ENCODE measurements around the gene SLC24A4. TPM values are rescaled to one million over a fixed set of nuclear protein-coding genes. Genes with fewer than 3 reads are reported as not detected.

Gene SLC24A4
- total RNA-seq, 1 donor from 2014 or later = 0.49 TPM

DNA sequence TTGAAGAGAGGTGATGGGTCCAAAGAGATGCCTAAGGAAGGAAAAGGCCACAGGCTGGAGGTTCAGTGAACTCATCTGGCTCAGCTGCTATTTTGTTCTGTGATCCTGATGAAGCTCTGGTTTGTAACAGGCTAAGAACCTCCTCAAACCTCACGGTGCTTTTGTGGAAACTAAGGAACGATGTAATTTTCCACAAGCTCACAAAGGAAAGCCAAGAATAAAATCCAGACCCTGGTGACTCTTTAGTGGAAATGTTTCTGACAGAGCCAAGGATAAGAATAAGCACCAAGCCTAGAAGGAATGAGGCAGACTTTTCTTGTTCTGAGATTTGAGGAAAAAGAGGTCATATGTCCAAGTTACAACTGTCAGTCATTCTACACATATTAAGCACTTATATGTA lies 93.6 kb downstream of the SLC24A4 start:
- intact Hi-C loops (cut with DNase I) = no loop called here
- no peak for ATAC-seq
- no peak for DNase-seq (ENCODE audit: missing footprints)

DNA sequence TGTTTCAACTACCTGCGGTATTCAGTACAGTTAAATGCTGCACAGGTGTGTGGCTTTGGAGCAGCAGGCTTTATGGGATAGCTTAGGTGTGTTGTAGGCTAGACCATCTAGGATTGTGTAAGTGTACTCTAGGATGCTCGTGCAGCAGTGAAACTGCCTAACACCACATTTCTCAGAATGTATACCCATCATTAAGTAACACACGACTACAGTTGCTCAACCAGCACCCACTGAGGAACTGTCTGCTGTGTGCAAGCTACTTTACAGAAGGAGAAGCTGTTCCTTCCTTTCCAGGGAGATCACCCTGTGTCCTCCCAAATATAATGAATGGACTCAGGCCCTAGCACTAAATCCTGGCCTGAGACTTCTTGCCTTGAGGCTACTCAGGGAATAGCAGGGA lies 94.8 kb downstream of the SLC24A4 start:
- intact Hi-C loops (cut with DNase I) = no loop called here
- ATAC-seq (peak; percentile 72), DNase-seq (ENCODE audit: missing footprints) (no peak)

DNA sequence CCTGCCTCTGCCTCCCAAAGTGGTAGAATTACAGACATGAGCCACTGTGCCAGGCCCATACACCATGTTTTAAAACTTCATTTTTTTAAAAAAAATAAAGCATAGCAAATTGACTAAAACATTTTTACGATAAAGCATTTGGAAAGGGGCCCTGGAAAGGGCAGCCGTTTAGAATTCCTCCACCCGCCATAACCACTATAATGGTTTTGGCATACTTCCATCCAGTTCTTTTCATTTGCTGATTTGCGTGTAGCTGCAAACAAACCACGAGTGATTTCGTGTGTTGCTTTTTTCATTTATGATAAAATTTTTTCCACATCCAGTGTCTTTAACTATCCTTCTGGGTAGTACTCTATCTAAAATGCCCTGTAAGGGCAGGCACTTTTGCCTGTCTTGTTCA lies 98.8 kb downstream of the SLC24A4 start:
- DNase-seq (ENCODE audit: missing footprints) = no peak
- ATAC-seq = no peak
- intact Hi-C loops (cut with DNase I) = no loop called here

DNA sequence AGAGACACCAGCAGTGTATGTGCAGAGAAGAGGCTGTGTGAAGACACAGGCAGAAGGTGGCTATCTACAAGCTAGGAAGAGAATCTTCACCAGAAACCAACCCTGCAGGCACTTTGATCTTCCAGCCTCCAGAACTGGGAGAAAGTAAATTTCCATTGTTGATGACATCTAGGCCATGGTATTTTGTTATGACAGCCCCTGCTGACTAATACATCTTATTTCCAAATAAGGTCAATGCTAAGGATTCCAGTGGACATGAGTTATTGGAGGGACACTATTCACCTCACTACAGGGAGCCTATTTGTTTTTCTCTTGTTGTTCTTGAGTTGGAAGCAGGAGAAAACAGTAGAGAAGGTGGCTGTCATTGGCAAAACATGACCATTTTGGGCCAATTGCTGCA lies 102.1 kb downstream of the SLC24A4 start:
- ATAC-seq (no peak), DNase-seq (ENCODE audit: missing footprints) (no peak)
- intact Hi-C loops (cut with DNase I) = no loop called here

DNA sequence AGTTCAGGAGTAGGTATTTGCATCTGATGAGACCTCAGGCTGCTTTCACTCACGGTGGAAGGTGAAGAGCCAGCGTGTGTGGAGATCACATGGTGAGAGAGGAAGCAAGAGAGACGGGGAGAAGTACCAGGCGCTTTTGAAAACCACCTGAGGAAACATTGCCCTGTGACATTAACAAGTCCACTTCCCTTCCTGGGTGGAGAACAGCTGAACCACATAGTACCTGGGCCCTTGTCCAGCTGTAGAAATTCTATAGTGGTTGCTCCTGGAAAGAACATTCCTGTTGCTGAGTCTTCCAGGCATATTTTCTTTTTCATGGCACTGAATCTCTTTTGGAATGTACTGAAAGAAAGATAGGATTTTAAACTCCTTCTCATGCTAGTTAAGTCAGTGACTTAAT lies 103.3 kb downstream of the SLC24A4 start:
- intact Hi-C loops (cut with DNase I) = no loop called here
- ATAC-seq = no peak

DNA sequence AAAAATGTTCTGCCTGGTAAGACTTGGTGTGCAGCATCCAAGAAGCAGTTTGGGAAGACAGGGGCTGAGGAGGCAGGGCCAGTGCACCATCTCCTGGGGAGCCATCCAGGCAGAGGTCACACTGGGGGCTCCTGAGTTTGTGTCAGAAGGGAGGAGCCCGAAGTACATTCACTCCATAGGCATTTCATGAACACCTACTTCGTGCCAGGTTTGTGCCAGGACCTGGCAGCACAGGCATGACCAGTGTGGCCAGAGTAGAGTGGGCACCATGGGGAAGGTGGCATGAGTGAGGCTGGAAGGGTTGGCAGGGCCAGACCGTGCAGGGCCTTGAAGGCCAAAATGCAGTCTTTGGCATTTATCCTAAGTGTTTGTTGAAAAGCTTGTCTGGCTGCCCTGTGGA lies 104.1 kb downstream of the SLC24A4 start:
- no peak for ATAC-seq
- intact Hi-C loops (cut with DNase I) = no loop called here

More for the DNA sequence above, 103.3 kb downstream of the SLC24A4 start:
- DNase-seq (ENCODE audit: missing footprints) = no peak

GRCh38 chr14:92430686-92431085 lies 107.7 kb downstream of the SLC24A4 start:
- intact Hi-C loops (cut with DNase I) = no loop called here
- ATAC-seq (no peak), DNase-seq (ENCODE audit: missing footprints) (no peak)

More for the DNA sequence above, 104.1 kb downstream of the SLC24A4 start:
- DNase-seq (ENCODE audit: missing footprints) = no peak

DNA sequence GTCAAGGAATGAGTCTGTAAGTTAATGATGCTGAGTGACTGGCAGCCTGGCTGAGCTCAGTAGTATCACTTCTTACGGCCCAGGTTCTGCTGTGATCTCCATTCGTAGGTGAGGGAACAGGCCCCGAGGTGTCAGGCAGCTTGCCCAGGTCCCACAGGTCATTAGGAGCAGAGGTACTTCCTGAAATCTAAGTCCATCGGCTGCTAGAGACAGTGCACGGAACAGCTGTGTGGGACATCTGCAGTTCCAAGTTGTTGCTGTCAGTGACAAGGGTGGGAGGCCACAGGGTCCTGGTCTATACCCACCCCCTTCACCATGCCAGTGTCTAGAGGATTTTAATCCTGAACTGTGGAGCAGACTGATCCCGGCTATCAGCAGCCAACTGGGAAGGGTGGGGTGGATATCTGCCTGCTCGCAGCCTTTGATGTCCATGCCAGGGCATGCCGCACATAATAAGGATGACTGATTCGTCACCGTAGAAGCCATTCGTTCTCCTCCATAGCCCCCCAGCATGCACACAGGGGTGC lies 108.3 kb downstream of the SLC24A4 start:
- intact Hi-C loops (cut with DNase I) = no loop called here
- DNase-seq (ENCODE audit: missing footprints) (no peak), ATAC-seq (no peak)

GRCh38 chr14:92433407-92433806 lies 110.4 kb downstream of the SLC24A4 start:
- ATAC-seq = no peak
- no peak for DNase-seq (ENCODE audit: missing footprints)
- intact Hi-C loops (cut with DNase I) = no loop called here

GRCh38 chr14:92435154-92435553 lies 112.2 kb downstream of the SLC24A4 start:
- ATAC-seq (no peak), DNase-seq (ENCODE audit: missing footprints) (no peak)
- intact Hi-C loops (cut with DNase I) = no loop called here

GRCh38 chr14:92436115-92436776 lies 113.3 kb downstream of the SLC24A4 start:
- intact Hi-C loops (cut with DNase I) = no loop called here
- no peak for ATAC-seq
- no peak for DNase-seq (ENCODE audit: missing footprints)

GRCh38 chr14:92437309-92437708 lies 114.3 kb downstream of the SLC24A4 start:
- intact Hi-C loops (cut with DNase I) = no loop called here
- DNase-seq (ENCODE audit: missing footprints) (no peak), ATAC-seq (no peak)

- DNase-seq (ENCODE audit: missing footprints) (no peak), ATAC-seq (no peak)
- intact Hi-C loops (cut with DNase I) = no loop called here
Measured at GRCh38 chr14:92437729-92438285, 114.8 kb downstream of the SLC24A4 start.

DNA sequence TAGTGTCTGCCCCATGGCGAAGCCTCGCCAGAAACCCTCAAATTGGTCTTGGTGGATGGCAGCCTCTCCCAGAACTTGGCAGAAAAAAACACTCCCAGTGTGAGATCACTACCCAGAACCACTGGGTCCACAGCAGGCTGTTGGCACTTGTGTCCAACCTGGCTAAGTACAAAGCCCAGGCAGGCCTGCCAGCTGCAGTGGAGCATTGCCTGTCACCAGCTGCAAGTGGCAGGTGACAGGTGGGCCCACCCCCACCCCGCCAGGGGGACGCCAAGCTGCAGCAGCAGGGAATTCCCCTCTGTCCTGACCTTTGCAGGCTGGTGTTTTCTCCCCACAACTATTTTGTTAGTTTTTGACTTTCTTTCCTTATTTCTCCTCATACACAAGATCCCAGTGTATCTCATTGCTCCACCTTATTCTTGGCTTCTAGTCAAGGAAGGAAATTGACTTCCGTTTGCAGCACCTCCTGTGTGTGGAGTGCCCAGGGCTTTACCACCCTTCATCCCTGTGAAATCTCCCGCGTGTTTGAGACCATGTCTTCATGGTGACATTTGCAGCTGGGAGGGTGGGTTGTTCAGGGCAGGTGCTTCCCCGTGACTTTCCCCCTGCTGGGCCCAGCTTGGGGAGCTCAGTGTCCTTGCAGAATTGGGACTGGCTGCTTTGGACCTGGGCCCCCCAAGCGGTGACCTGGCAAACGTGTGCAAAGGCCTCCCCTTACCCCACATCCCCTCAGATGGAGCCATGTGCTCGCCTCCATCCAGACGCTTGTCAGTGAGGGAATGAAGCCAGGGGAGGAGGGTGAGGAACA lies 116.8 kb downstream of the SLC24A4 start:
- peak; percentile 91 for ATAC-seq
- intact Hi-C loops (cut with DNase I) = no loop called here

GRCh38 chr14:92440345-92441003 lies 117.5 kb downstream of the SLC24A4 start:
- no peak for DNase-seq (ENCODE audit: missing footprints)
- no peak for ATAC-seq
- intact Hi-C loops (cut with DNase I) = no loop called here

More for the DNA sequence above, 116.8 kb downstream of the SLC24A4 start:
- DNase-seq (ENCODE audit: missing footprints) = no peak

DNA sequence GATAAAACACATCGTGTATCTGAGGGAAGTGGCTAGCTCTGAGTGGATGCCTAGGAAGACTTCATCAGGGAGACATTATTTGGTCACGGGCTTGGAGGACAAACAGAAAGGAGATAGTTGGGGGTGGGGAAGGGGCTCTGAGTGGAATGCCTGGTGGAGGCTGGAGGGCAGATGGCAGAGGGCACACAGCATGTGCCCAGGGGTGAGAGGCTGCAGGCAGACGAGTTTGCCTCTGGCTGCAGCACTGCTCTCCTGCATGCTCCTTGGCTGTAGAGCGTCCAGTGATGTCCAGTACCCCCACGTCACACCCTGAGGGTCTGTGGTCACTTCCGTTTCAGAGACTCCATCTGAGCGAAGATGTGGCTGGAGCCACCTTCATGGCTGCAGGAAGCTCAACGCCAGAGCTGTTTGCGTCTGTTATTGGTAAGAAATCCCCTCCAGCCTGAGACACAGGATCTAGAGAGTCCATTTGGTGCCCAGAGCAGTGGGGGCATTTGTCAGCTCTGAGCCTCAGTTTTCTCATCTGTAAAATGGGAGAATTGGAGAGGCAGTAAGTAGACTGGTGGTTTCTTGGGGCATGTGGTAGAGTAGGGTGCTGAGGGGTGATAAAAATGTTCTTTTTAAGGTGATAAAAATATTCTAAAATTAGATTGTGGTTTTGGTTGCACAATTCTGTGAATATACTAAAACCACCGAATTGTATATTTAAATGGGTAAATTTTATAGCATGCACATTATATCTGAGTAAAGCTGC lies 119.0 kb downstream of the SLC24A4 start:
- ATAC-seq = no peak
- DNase-seq (ENCODE audit: missing footprints) = no peak
- intact Hi-C loops (cut with DNase I) = no loop called here

DNA sequence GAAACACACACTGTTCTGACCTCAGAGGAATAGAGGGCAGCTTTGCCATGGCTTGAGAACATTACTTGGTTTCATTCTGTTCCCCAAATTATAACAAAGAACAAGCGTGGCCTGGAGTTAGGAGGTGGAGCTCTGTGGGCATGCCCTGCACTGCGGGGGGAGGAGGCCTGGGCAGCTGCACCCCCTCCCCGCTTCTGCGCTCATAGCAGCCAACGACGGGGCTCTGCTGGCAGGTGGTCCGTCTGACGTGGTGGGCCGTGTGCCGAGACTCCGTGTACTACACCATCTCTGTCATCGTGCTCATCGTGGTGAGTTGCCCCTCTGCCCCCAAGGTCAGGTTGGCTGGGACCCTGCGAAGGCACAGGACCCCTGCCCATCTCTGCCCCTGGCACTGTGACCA lies 120.2 kb downstream of the SLC24A4 start:
- intact Hi-C loops (cut with DNase I) = no loop called here
- ATAC-seq (no peak), DNase-seq (ENCODE audit: missing footprints) (no peak)

- ATAC-seq (no peak), DNase-seq (ENCODE audit: missing footprints) (no peak)
- intact Hi-C loops (cut with DNase I) = no loop called here
Measured at GRCh38 chr14:92443741-92444140, 120.8 kb downstream of the SLC24A4 start.

DNA sequence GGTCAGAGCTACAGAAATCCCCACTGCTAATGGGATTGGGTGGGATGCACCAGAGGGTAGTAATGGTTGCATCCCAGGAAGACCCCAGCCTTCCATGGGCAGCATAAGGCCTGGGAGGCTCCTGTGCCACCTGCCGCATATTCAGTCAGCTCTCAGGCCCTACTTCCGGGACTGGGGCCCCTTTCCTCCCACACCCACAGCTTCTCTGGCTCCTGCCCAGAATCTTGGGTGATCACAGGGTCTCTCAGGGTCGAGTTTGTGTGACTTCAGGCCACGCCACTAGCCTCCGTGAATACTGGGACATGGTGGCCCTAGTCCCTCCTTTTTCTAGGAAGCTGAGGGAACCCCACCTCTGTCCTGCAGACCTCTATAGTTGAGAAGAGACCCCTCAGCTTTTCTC lies 123.8 kb downstream of the SLC24A4 start:
- intact Hi-C loops (cut with DNase I) = no loop called here
- DNase-seq (ENCODE audit: missing footprints) = no peak
- no peak for ATAC-seq
